ENCODE results near the gene LRP10.
"Not testable (repeated sequence)": the region's sequence is repeated elsewhere in the genome, so short reads cannot be mapped to it uniquely, and the experiment has no call there.

Gene LRP10

GRCh38 chr14:22843123-22843925 lies 28.2 kb upstream of the LRP10 start:
- no peak for DNase-seq

DNA sequence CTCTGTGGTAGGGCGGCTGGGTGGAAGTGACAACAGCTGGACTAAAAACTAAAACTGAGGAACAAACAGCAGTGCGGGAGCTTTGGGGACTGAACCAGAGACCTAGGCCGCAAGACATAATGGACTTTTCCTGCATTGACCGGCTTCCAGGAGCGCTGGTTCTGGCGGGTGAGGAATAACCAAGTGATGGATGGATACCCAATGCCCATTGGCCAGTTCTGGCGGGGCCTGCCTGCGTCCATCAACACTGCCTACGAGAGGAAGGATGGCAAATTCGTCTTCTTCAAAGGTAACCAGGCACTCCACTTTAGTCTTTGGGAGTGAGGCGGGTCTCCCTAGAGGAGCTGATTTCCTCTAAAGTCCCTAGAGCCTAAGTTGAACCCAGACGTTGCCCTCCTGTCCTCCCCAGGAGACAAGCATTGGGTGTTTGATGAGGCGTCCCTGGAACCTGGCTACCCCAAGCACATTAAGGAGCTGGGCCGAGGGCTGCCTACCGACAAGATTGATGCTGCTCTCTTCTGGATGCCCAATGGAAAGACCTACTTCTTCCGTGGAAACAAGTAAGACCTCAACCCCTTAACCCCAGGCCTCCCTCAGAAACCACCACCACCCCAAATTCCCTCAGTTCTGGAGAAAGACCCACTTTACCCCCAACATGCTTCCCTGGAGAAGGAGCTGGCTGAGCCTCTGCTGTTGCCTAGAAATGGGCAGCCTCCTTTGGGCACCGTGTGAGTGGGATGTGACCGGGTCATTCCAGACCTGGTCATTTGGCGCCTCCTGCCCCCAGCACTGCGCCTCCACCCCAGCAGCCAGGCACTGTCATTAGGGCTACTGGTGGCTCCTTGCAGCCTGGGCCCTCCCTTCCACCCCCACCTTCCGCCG lies 27.1 kb upstream of the LRP10 start:
- no peak for DNase-seq

DNA sequence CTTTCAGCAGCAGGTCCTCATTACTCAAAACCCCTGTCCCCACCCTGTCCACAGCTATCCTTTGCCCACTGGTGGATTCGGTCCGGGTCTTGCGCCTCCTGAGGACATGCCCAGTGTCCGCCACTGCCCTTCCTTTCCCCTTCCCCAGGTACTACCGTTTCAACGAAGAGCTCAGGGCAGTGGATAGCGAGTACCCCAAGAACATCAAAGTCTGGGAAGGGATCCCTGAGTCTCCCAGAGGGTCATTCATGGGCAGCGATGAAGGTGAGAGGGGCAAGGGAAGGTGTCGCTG lies 26.5 kb upstream of the LRP10 start:
- DNase-seq, result no peak

DNA sequence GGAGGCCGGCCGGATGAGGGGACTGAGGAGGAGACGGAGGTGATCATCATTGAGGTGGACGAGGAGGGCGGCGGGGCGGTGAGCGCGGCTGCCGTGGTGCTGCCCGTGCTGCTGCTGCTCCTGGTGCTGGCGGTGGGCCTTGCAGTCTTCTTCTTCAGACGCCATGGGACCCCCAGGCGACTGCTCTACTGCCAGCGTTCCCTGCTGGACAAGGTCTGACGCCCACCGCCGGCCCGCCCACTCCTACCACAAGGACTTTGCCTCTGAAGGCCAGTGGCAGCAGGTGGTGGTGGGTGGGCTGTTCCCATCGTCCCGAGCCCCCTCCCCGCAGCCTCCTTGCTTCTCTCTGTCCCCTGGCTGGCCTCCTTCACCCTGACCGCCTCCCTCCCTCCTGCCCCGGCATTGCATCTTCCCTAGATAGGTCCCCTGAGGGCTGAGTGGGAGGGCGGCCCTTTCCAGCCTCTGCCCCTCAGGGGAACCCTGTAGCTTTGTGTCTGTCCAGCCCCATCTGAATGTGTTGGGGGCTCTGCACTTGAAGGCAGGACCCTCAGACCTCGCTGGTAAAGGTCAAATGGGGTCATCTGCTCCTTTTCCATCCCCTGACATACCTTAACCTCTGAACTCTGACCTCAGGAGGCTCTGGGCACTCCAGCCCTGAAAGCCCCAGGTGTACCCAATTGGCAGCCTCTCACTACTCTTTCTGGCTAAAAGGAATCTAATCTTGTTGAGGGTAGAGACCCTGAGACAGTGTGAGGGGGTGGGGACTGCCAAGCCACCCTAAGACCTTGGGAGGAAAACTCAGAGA lies 25.5 kb upstream of the LRP10 start:
- no peak for DNase-seq

DNA sequence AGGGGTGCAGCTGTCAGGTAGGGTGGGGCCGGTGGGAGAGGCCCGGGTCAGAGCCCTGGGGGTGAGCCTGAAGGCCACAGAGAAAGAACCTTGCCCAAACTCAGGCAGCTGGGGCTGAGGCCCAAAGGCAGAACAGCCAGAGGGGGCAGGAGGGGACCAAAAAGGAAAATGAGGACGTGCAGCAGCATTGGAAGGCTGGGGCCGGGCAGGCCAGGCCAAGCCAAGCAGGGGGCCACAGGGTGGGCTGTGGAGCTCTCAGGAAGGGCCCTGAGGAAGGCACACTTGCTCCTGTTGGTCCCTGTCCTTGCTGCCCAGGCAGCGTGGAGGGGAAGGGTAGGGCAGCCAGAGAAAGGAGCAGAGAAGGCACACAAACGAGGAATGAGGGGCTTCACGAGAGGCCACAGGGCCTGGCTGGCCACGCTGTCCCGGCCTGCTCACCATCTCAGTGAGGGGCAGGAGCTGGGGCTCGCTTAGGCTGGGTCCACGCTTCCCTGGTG lies 24.7 kb upstream of the LRP10 start:
- DNase-seq, result no peak

DNA sequence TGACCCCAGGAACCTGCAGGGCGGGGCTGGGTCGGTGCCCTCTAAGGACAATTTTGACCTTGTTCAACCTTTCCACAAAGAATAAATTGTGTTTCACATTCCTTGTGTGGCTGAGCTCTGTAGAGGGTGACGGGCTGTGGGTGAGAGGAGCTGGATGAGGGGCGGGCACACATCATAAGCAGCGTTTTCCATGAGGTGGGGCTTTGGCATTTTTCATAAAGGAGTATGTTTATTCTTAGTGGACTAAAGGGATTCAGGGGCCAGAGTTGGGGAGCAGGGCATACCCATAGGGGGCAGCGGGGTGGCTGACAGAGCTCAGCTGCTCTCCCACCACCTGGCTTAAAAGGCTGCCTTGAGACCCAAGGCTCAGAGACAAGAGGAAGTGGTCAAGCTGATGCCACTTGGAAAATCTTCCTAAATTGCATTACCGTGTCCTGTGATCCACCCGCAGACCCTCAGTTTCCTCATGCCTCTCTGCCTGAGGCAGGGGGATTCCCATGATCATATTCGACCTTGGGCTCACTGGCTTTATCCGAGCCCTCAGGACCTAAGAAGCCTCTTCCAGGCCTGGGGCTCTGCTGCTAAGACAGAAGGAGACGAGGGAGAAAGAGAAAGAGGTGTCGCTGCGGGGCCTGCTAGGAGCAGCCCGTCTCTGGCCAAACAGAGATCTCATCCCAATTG lies 23.7 kb upstream of the LRP10 start:
- no peak for DNase-seq

GRCh38 chr14:22848351-22849164 lies 23.0 kb upstream of the LRP10 start:
- DNase-seq, result no peak

- no peak for DNase-seq
Observed at GRCh38 chr14:22849212-22849819, 22.2 kb upstream of the LRP10 start.

DNA sequence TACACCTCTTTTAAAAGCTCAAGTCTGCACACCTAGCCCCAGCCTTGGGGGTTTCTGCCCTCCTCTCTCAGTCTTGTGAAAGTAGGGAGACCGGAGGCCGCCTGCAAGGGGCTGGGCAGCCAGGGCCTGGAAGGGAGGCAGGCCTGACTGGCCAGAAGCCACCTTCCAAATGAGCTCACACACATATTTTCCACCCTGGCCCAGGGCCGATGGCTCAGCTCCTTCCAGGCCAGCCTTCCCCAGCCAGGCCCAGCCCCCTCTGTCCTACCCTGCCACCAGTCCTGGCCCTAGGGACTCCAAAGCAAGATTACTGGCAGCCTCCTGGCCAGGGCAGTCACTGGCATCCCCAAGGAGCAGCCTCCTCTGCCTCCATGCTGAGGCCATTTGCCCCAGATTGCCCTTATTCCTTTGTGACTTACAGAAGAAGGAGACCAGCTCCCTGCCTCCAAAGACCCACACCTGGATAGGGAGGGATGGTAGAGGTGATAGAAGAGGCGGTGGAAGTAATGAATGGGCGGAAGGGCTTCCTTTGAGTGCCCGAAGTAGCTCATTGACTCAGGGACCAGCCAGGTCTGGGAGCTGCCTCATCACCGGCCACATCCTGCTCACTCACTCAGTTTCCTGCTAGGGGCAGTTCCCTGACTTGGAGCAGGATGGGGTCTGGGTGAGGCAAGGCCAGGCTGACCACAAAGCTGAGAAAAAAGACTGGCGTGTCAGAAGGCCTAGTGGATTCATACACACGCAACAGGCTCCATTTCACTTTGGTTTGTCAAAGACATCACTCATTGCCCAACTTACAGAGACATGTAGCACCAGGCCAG lies 20.4 kb upstream of the LRP10 start:
- no peak for DNase-seq

GRCh38 chr14:22852178-22852577 lies 19.4 kb upstream of the LRP10 start:
- DNase-seq, result not testable (repeated sequence)

DNA sequence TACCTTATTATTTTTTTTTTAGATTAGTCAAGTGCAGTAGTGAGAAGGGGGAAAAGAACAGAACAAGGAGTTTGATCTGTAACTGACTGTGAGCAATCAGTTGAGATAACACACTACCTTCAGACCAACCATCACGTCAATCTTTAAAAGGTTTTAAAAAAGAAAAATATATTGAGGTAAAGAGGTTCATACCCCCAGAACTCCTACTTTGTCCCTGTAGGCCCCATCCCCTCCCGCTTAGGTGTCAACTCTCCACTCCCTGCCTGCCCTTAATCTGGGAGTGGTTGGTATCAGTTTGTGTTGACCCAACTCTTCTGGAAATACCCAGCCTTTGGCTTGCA lies 19.0 kb upstream of the LRP10 start:
- DNase-seq, result no peak

DNA sequence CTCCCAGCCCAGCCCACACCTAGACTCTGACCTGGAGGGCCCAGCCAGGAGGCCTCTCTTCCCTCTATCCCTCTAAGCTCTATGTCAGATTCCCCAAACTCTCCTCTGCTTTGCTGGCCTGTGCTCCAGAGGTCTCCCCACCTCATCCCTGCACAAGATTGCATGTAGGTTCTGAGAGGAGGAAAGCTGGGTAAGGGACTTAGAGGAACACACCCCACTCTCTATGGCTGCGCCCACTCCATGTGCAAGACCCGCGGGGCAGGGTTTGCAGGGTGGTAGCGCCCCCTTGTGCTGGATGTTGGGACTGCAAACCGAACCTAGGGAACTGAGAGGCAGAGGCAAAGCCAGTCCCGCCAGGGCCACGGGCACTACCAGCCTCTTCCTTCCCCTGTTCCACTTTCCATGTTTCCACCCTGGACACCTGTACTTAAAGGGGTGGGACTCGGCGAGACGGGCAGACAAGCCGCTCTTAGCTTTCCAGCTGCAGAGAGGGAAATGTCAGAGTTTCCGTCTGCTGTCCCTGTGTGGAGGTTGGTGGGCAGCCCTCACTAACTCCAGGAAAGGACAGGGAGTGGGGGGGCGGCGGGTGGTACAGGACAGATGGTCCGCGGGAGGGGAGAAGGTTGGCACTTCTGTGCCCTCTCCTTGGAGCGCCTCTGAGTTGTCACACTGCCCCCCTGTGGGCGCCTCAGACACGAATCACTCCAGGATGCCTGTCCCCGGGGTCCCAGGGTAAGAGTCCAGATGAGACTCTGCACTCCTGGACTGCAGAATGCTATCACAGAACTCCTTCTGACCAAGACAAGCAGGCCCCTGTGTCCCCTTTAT lies 18.4 kb upstream of the LRP10 start:
- DNase-seq, result peak; percentile 93

GRCh38 chr14:22854296-22854695 lies 17.2 kb upstream of the LRP10 start:
- DNase-seq, result not testable (repeated sequence)

GRCh38 chr14:22854963-22855724 lies 16.4 kb upstream of the LRP10 start:
- DNase-seq, result no peak

DNA sequence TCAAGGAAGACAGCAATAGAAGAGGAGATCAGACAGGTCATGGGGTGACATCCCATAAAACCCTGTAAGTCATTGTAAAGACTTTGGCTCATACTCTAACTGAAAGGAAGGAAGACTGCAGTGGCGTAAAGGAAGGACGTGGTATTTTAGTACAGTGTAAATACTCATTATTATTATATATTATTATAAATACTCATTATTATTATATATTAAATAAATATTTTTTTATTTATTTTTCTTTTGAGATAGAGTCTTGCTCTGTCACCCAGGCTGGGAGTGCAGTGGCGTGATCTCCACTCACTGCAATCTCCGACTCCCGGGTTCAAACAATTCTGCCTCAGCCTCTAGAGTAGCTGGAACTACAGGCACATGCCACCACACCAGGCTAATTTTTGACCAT lies 15.1 kb upstream of the LRP10 start:
- DNase-seq, result no peak

DNA sequence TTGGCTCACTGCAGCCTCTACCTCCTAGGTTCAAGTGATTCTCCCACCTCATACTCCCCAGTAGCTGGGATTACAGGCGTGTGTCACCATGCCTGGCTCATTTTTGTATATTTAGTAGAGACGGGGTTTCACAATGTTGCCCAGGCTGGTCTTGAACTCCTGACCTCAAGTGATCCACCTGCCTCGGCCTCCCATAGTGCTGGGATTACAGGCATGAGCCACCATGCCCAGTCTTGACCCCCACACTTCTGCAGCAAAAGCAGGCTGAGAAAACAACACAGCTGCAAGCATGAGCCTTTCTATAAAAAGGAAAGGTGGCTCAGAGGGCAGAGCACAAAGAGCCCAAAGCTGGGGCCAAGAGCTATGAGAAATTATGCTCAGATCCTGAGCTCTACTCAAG lies 11.2 kb upstream of the LRP10 start:
- not testable (repeated sequence) for DNase-seq

DNA sequence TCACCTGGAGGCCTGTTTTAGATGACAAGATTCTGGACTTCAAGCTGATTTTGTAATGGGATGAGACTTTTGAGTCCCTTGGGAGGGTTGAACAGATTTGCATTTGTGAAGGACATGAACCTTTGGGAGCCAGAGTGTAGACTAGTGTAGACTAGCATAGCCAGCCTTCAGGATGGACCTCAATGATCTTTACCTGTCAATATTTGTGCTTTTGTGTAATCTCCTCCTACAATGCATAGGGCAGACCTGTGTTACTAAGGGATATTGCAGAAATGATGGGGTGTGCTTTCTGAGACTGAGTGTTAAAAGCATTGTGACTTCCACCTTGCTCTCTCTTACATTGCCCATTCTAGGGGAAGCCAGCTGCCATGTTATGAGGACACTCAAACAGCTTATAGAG lies 9.9 kb upstream of the LRP10 start:
- no peak for DNase-seq

GRCh38 chr14:22864979-22865378 lies 6.6 kb upstream of the LRP10 start:
- DNase-seq, result no peak

All from activated naive CD4-positive, alpha-beta T cell treated with Interleukin-2 at 50 U/mL for 16 hours (primary cell).